OCI-LY7 (cell line): ENCODE data around the gene ANKMY1. TPM values are rescaled to one million over a fixed set of nuclear protein-coding genes. Genes with fewer than 3 reads are reported as not detected.

ENCODE experiments used
- BruUV-seq: library from RNA; stranded (reverse); fragments of 400-500 nt; replicated peaks from 2 replicates; lab custom pipeline; 2021; lab: Mats Ljungman, UMichigan
- CTCF ChIA-PET: fragments of 300-600 bp; sonication (Branson Sonifier 250); formaldehyde crosslinking; loops from one replicate; lab custom pipeline; 2022; ENCODE audit warnings: antibody characterized with exemption; ENCODE audit not compliant: unreplicated experiment; lab: Charles Lee
- POLR2A ChIA-PET: fragments of 300-600 bp; sonication (Branson Sonifier 250); formaldehyde crosslinking; loops from one replicate; lab custom pipeline; 2022; ENCODE audit warnings: antibody characterized with exemption; lab: Charles Lee
- DNase-seq: peaks from one replicate; pipeline ENCODE4 v3.0.0-alpha.2; 2015; ENCODE audit warnings: low spot score
- H2AFZ ChIP-seq: fragments of 200-600 bp; sonication (generic), shearing (Covaris generic); 2 replicates; pipeline ENCODE4 v1.6.1; 2014; ENCODE audit warnings: mild to moderate bottlenecking, antibody characterized with exemption, low read length, moderate library complexity
- H3K27ac ChIP-seq: fragments of 200-600 bp; sonication (generic); 2 replicates; pipeline ENCODE4 v1.5.1; 2014; ENCODE audit warnings: mixed run types, low read depth, mild to moderate bottlenecking, moderate library complexity, low read length, inconsistent platforms; ENCODE audit not compliant: poor library complexity, severe bottlenecking
- H3K36me3 ChIP-seq: fragments of 200-600 bp; sonication (generic); 2 replicates; pipeline ENCODE4 v1.6.1; 2014; ENCODE audit warnings: mild to moderate bottlenecking, antibody characterized with exemption, low read length, moderate library complexity, mixed read lengths; ENCODE audit not compliant: insufficient read depth
- H3K4me1 ChIP-seq: fragments of 200-600 bp; sonication (generic); 2 replicates; pipeline ENCODE4 v1.5.1; 2014; ENCODE audit warnings: mild to moderate bottlenecking, low read length; ENCODE audit not compliant: insufficient read depth, poor library complexity, severe bottlenecking
- H3K4me2 ChIP-seq: fragments of 200-600 bp; sonication (generic); 2 replicates; pipeline ENCODE4 v1.6.1; 2014; ENCODE audit warnings: mild to moderate bottlenecking, low read length
- H3K4me3 ChIP-seq: fragments of 200-600 bp; sonication (generic); 2 replicates; pipeline ENCODE4 v1.5.1; 2014; ENCODE audit warnings: mild to moderate bottlenecking, low read depth, low read length; ENCODE audit not compliant: poor library complexity, severe bottlenecking
- H3K79me2 ChIP-seq: fragments of 200-600 bp; sonication (generic); 2 replicates; pipeline ENCODE4 v1.6.1; 2016; ENCODE audit warnings: low read depth, mild to moderate bottlenecking, low read length, moderate library complexity, mixed read lengths; ENCODE audit not compliant: insufficient read depth
- H3K9me2 ChIP-seq: fragments of 200-600 bp; sonication (generic); 2 replicates; pipeline ENCODE4 v1.6.1; 2016; ENCODE audit warnings: mild to moderate bottlenecking, low read length, mixed read lengths; ENCODE audit not compliant: insufficient read depth
- H3K9me3 ChIP-seq: fragments of 200-600 bp; sonication (generic); 2 replicates; pipeline ENCODE4 v1.6.1; 2014; ENCODE audit warnings: mild to moderate bottlenecking, mixed run types, low read length, mixed read lengths
- H4K20me1 ChIP-seq: fragments of 200-600 bp; sonication (generic); 2 replicates; pipeline ENCODE4 v1.6.1; 2014; ENCODE audit warnings: mild to moderate bottlenecking, antibody characterized with exemption, low read length, moderate library complexity, mixed read lengths; ENCODE audit not compliant: insufficient read depth
- CTCF ChIP-seq: fragments of 200-600 bp; sonication (generic); conservative IDR thresholded peaks from 2 replicates; pipeline ENCODE4 v1.5.1; 2014; ENCODE audit warnings: mild to moderate bottlenecking, antibody characterized with exemption, low read length, moderate library complexity, mixed read lengths
- EZH2phosphoT487 ChIP-seq: fragments of 200-600 bp; sonication (generic); IDR thresholded peaks from 2 replicates; pipeline ENCODE4 v1.6.1; 2018; ENCODE audit warnings: low read depth, borderline replicate concordance, mild to moderate bottlenecking, mixed run types, antibody characterized with exemption, low read length, moderate library complexity, mixed read lengths
- intact Hi-C: fragments of 100-400 bp; cut with micrococcal nuclease; formaldehyde crosslinking; loops from one replicate; pipeline ENCODE4 v1.10.0; 2022; ENCODE audit not compliant: unreplicated experiment
- microRNA-seq: library from miRNA; unstranded; fragments of <30 nt; microRNA quantifications from one replicate; pipeline ENCODE4 v1.2.0, GENCODE V29; 2022; ENCODE audit warnings: borderline replicate concordance
- small RNA-seq: library from RNA; depleted of rRNA; stranded (forward); fragments of <200 nt; gene quantifications from one replicate; pipeline ENCODE3, GENCODE V24; 2014
- total RNA-seq, 2 experiments: library from RNA; depleted of rRNA in 1 of 2; stranded (reverse); fragments of >200 nt in 1 of 2; shearing (Covaris generic) in 1 of 2; gene quantifications; 2 replicates each; pipeline ENCODE4 v1.2.3, GENCODE V29; 2014 to 2022

ANKMY1 gene
- total RNA-seq, 2 experiments from 2014 or later, result 30.6 to 65.9 TPM

GRCh38 chr2:240430595-240430994, 127.2 kb downstream of the ANKMY1 start:
- H3K4me3 ChIP-seq, result no peak overlapping the region
- peaks cover 6% of the 10 kb centered on the region for H3K4me1 ChIP-seq
- TF ChIP-seq CTCF (no peak), EZH2phosphoT487 (no peak)
- H3K27ac ChIP-seq, result no peak overlapping the region
- no peaks in the 10 kb centered on the region for H4K20me1 ChIP-seq
- CTCF ChIA-PET, result interaction anchor here (0.5 kb wide), 1 partner anchor 780 kb away, joined by 3 read pairs; no protein-coding TSS in a partner anchor
- BruUV-seq, result no TSS peak
- H3K79me2 ChIP-seq, result no peaks in the 10 kb centered on the region
- no peak overlapping the region for H3K4me2 ChIP-seq
- H3K36me3 ChIP-seq, result no peaks in the 10 kb centered on the region
- no peak for DNase-seq
- intact Hi-C loops, result loop anchor here (10.0 kb wide), 1 partner anchor 406 kb away; the partner anchor contains the start of gene NDUFA10
- H2AFZ ChIP-seq, result no peak overlapping the region
- POLR2A ChIA-PET, result no interaction called here
- H3K9me2 ChIP-seq, result no peaks in the 10 kb centered on the region
- no peaks in the 10 kb centered on the region for H3K9me3 ChIP-seq

GRCh38 chr2:240429872-240430491, 127.8 kb downstream of the ANKMY1 start:
- H3K36me3 ChIP-seq, result no peaks in the 10 kb centered on the region
- H3K4me2 ChIP-seq, result no peak overlapping the region
- no peak for DNase-seq
- no peaks in the 10 kb centered on the region for H4K20me1 ChIP-seq
- no peaks in the 10 kb centered on the region for H3K79me2 ChIP-seq
- BruUV-seq, result no TSS peak
- peaks cover 6% of the 10 kb centered on the region for H3K4me1 ChIP-seq
- H3K4me3 ChIP-seq, result no peak overlapping the region
- H2AFZ ChIP-seq, result no peak overlapping the region
- no peaks in the 10 kb centered on the region for H3K9me3 ChIP-seq
- CTCF ChIA-PET, result no interaction called here
- intact Hi-C loops, result loop anchor here (10.0 kb wide), 1 partner anchor 405 kb away; the partner anchor contains the start of gene NDUFA10
- TF ChIP-seq EZH2phosphoT487, result no peak
- no peak for TF ChIP-seq CTCF
- POLR2A ChIA-PET, result no interaction called here
- H3K9me2 ChIP-seq, result no peaks in the 10 kb centered on the region
- no peak overlapping the region for H3K27ac ChIP-seq

Small RNA genes within 50 kb of the gene (microRNA-seq; reads per million reads assigned to microRNA genes)
- gene MIR149, result 72.7 reads per million, percentile 52 among the genes with 10 or more reads in this experiment

Small RNA genes within 50 kb of the gene (small RNA-seq; reads per million reads assigned to genes)
- gene MIR149, result not detected

Other genes with a start within 250 kb of the ANKMY1 start
- 1.4 and 2.4 TPM in 2 replicates for gene GPC1, start 122.3 kb downstream of the ANKMY1 start, total RNA-seq (2014; rRNA removed; shearing (Covaris generic))
- gene GPC1, start 122.3 kb downstream of the ANKMY1 start, total RNA-seq (2022), result 3.0 and 4.0 TPM in 2 replicates
- gene DUSP28, start 2.4 kb upstream of the ANKMY1 start, total RNA-seq (2014; rRNA removed; shearing (Covaris generic)), result 13.0 and 17.6 TPM in 2 replicates
- 15.8 and 16.7 TPM in 2 replicates for gene DUSP28, start 2.4 kb upstream of the ANKMY1 start, total RNA-seq (2022)
- gene RNPEPL1, start 10.5 kb upstream of the ANKMY1 start, total RNA-seq (2014; rRNA removed; shearing (Covaris generic)), result 22.7 and 41.9 TPM in 2 replicates
- 51.8 and 53.5 TPM in 2 replicates for gene RNPEPL1, start 10.5 kb upstream of the ANKMY1 start, total RNA-seq (2022)
- gene CAPN10, start 28.7 kb upstream of the ANKMY1 start, total RNA-seq (2014; rRNA removed; shearing (Covaris generic)), result 54.1 and 78.1 TPM in 2 replicates
- 67.3 and 70.6 TPM in 2 replicates for gene CAPN10, start 28.7 kb upstream of the ANKMY1 start, total RNA-seq (2022)
- gene GPR35, start 67.5 kb upstream of the ANKMY1 start, total RNA-seq (2014; rRNA removed; shearing (Covaris generic)), result 0.88 and 2.1 TPM in 2 replicates
- 1.4 and 2.4 TPM in 2 replicates for gene GPR35, start 67.5 kb upstream of the ANKMY1 start, total RNA-seq (2022)
- gene AQP12B, start 124.9 kb upstream of the ANKMY1 start, total RNA-seq (2014; rRNA removed; shearing (Covaris generic)), result not detected in 2 replicates
- not detected in 2 replicates for gene AQP12B, start 124.9 kb upstream of the ANKMY1 start, total RNA-seq (2022)
- gene AQP12A, start 133.9 kb upstream of the ANKMY1 start, total RNA-seq (2014; rRNA removed; shearing (Covaris generic)), result not detected in 2 replicates
- not detected in 2 replicates for gene AQP12A, start 133.9 kb upstream of the ANKMY1 start, total RNA-seq (2022)